ENCODE measurements around the gene LIMK2. TPM values are rescaled to one million over a fixed set of nuclear protein-coding genes. Genes with fewer than 3 reads are reported as not detected.
A peak's percentile ranks its signal among the peaks of the same experiment; 100 is the strongest.

The LIMK2 gene
- total RNA-seq, 1 experiment from 2014 or later, result 13.2 TPM

- no peaks in the 10 kb centered on the region for H3K9me3 ChIP-seq (ENCODE audit: low read length)
- ChIA-PET POLR2A (ENCODE audit: unreplicated experiment) (no interaction called here), CTCF (no interaction called here)
- no peak overlapping the region; the same call in 1 of the 2 replicates for H3K4me3 ChIP-seq (ENCODE audit: low read length)
- no peak overlapping the region for H3K9ac ChIP-seq (ENCODE audit: low read length)
- peak overlapping the region; percentile 45 for H3K27ac ChIP-seq (ENCODE audit: low read length)
- H3K79me2 ChIP-seq (ENCODE audit: low read length), result peaks cover 19% of the 10 kb centered on the region
- no peak overlapping the region for H2AFZ ChIP-seq (ENCODE audit: low read length)
- H3F3A ChIP-seq (ENCODE audit: low read length, unreplicated experiment), result peaks cover 4% of the 10 kb centered on the region
- H3K4me1 ChIP-seq (ENCODE audit: insufficient read depth, low read length), result peaks cover 19% of the 10 kb centered on the region
- TF ChIP-seq EZH2 (IDR thresholded peaks at IDR 0.05; ENCODE audit: low read length, unreplicated experiment), result no peak
- no peak for TF ChIP-seq EZH2phosphoT487 (IDR thresholded peaks at IDR 0.05; ENCODE audit: borderline replicate concordance, low read length)
- no peak for TF ChIP-seq CTCF (conservative IDR thresholded peaks at IDR 0.05; ENCODE audit: low read depth, low read length)
- no peaks in the 10 kb centered on the region for H3K9me2 ChIP-seq (replicated peaks; ENCODE audit: low read length)
- H3K36me3 ChIP-seq (ENCODE audit: low read depth, low read length), result no peaks in the 10 kb centered on the region
- intact Hi-C loops (cut with micrococcal nuclease), result no loop called here
- H3K4me2 ChIP-seq (ENCODE audit: low read length), result peak overlapping the region; percentile 14; the same call in 1 of the 2 replicates
- DNase-seq (peak; percentile 72), ATAC-seq (peak; percentile 80)
- no peaks in the 10 kb centered on the region for H4K20me1 ChIP-seq (ENCODE audit: low read length)
- H3K27me3 ChIP-seq (ENCODE audit: low read length), result no peaks in the 10 kb centered on the region
- BruUV-seq (replicated peaks), result no TSS peak
Observed at GRCh38 chr22:31173386-31174145, 38.5 kb upstream of the LIMK2 start.

- no peak overlapping the region for H3K4me2 ChIP-seq (ENCODE audit: low read length)
- H3K4me1 ChIP-seq (ENCODE audit: insufficient read depth, low read length), result peaks cover 33% of the 10 kb centered on the region
Observed at GRCh38 chr22:31176923-31177322, 35.2 kb upstream of the LIMK2 start.

More at GRCh38 chr22:31176923-31177322, 35.2 kb upstream of the LIMK2 start:
- CTCF ChIA-PET, result no interaction called here
- H3K27me3 ChIP-seq (ENCODE audit: low read length), result no peaks in the 10 kb centered on the region
- DNase-seq, result no peak
- 0 out of 2 replicates have a peak, but pooled peaks cover 23% of the 10 kb centered on the region for H3K79me2 ChIP-seq (ENCODE audit: low read length)
- H3K27ac ChIP-seq (ENCODE audit: low read length), result no peak overlapping the region
- TF ChIP-seq EZH2 (IDR thresholded peaks at IDR 0.05; ENCODE audit: low read length, unreplicated experiment), result no peak
- TF ChIP-seq CTCF (conservative IDR thresholded peaks at IDR 0.05; ENCODE audit: low read depth, low read length), result no peak
- no peak for TF ChIP-seq EZH2phosphoT487 (IDR thresholded peaks at IDR 0.05; ENCODE audit: borderline replicate concordance, low read length)
- H3K4me3 ChIP-seq (ENCODE audit: low read length), result no peak overlapping the region
- BruUV-seq (replicated peaks), result no TSS peak
- H4K20me1 ChIP-seq (ENCODE audit: low read length), result peaks cover 3% of the 10 kb centered on the region; the same call in 1 of the 2 replicates
- no peak for ATAC-seq
- peaks cover 4% of the 10 kb centered on the region for H3F3A ChIP-seq (ENCODE audit: low read length, unreplicated experiment)
- H2AFZ ChIP-seq (ENCODE audit: low read length), result no peak overlapping the region
- no peaks in the 10 kb centered on the region for H3K9me3 ChIP-seq (ENCODE audit: low read length)
- POLR2A ChIA-PET (ENCODE audit: unreplicated experiment), result no interaction called here
- H3K9me2 ChIP-seq (replicated peaks; ENCODE audit: low read length), result no peaks in the 10 kb centered on the region
- H3K9ac ChIP-seq (ENCODE audit: low read length), result no peak overlapping the region
- intact Hi-C loops (cut with micrococcal nuclease), result no loop called here
- H3K36me3 ChIP-seq (ENCODE audit: low read depth, low read length), result no peaks in the 10 kb centered on the region

Data from PC-3 (cell line).